RPMI8226 (cell line): ENCODE data around the gene KDM8.

Experiments used
- DNase-seq: peaks from one replicate; pipeline ENCODE4 v3.0.0-alpha.2; 2015

KDM8 gene

DNA sequence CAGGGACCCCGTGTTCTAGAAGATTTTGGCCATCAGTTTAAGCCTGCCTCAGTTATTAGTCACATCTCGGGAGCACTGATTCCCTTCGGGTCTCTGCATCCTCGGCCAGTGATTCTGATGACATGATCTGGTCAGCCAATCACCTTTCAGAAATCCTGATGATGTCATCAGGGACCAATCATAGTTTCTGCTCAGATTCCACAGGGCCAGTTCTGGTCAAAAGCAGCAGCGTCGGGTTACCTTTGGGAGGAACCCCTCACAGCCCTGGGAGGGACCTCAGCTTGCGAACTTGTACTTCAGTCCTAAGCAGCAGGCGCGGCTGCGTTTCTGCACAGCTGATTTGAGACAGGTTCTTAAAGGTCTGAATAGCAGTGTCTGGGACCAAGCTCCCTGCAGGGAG is 13.9 kb downstream of the KDM8 start:
- no peak for DNase-seq

DNA sequence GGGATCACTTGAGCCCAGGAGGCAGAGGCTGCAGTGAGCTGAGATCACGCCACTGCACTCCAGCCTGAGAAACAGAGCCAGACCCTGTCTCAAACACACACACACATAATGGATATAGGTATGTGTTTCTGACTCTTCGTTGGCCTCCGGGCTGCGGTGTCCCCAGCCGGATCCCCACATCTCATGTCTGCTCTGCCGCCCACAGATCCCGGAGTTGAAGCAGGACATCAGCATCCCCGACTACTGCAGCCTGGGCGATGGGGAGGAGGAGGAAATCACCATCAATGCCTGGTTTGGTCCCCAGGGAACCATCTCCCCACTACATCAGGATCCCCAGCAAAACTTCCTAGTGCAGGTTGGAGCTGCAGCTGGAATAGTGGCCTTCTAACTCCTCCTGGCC is 15.4 kb downstream of the KDM8 start:
- DNase-seq: no peak

DNA sequence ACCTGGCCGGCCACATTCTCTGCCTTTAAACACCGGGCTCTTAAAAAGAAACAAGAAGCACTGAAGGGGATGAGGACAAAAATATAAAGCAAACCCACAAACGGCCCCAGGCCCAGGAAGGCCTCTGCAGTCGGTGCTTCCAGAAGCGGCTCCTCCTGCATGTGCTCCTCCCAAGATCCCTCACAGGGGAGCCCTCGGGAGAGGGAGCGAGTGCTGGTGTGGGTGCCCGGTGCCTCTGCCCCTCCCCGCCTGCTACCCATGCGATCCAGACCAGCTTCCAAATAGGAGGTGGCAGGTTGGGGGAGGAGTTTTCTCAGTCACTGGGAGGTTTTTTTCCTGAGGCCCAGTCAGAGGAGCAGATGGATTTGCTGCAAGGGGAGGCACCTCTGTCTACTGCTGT is 15.8 kb downstream of the KDM8 start:
- DNase-seq: no peak

DNA sequence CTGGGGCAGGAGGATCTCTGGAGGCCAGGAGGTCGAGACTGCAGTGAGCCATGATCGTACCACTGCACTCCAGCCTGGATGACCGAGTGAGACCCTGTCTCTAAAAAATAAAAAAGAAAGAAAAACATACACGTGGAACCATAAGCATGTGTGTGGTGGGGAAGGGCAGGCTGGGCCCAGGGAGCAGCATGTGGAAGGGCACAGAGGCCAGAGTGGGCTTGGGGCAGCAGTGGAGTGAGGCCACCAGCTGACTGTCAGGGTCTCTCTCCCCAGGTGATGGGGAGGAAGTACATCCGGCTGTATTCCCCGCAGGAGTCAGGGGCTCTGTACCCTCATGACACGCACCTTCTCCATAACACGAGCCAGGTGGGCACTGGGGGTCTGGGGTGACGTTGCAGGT is 16.8 kb downstream of the KDM8 start:
- no peak for DNase-seq

DNA sequence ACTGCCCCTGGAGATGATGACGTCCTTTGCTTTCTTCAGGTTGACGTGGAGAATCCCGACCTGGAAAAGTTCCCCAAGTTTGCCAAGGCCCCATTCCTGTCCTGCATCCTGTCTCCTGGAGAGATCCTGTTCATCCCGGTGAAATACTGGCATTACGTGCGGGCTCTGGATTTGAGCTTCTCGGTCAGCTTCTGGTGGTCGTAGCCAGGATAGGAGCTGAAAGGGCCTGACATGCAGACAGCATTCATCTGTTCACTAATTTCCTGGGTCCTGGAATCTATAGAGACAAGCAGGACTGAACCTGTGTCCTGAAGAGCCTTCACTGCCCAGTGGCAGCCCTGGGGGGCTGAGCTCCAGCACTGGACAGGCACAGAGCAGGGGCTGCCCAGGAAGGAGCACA is 17.2 kb downstream of the KDM8 start:
- DNase-seq: no peak

DNA sequence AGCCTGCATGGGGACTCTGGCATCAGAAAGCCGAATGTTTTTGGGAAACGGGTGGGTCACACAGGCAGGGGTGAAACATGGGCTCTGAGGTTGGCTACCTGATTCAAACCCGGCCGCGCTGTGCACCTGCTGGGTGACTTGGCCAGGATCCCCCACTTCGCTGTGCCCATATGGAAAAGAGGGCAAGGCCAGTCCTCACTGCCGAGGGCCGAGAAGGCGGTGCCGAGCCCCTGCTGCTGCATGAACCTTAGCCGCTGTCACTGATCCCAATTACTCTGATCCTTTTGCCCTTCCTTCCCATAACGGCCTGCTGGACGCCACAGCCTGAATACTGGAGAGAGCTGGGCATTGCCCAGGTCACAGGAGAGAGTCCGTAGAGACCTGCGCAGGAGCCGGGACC is 17.7 kb downstream of the KDM8 start:
- no peak for DNase-seq

DNA sequence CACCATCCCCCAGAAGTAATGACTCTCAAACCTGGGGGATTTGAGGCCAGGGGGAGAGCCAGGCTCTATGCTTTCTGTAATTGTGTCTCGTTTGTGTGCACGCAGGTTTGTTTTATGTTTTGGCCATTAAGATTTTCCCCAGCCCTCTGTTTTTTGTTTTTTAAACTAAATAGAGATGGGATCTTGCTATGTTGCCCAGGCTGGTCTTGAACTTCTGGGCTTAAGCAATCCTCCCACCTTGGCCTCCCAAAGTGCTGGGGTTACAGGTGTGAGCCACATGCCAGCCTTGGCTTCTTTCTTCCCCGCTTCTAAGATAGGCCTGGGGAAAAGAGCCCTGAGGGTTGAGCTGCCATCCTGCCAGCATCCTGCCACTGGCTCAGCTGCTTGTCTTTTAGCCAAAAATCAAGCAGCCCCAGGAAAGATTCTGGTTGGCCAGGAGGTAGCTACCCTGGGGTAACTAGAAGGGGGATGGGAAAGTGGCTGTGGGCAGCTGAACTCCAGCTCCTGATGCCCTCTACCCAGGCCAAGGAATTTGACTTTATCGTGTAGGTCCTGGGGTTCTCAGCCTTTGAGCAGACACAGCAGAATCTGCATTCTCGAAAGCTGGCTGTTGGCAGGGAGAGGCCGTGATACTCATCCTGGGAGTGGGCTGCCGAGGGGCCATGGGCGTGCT is 18.4 kb downstream of the KDM8 start:
- DNase-seq: no peak

DNA sequence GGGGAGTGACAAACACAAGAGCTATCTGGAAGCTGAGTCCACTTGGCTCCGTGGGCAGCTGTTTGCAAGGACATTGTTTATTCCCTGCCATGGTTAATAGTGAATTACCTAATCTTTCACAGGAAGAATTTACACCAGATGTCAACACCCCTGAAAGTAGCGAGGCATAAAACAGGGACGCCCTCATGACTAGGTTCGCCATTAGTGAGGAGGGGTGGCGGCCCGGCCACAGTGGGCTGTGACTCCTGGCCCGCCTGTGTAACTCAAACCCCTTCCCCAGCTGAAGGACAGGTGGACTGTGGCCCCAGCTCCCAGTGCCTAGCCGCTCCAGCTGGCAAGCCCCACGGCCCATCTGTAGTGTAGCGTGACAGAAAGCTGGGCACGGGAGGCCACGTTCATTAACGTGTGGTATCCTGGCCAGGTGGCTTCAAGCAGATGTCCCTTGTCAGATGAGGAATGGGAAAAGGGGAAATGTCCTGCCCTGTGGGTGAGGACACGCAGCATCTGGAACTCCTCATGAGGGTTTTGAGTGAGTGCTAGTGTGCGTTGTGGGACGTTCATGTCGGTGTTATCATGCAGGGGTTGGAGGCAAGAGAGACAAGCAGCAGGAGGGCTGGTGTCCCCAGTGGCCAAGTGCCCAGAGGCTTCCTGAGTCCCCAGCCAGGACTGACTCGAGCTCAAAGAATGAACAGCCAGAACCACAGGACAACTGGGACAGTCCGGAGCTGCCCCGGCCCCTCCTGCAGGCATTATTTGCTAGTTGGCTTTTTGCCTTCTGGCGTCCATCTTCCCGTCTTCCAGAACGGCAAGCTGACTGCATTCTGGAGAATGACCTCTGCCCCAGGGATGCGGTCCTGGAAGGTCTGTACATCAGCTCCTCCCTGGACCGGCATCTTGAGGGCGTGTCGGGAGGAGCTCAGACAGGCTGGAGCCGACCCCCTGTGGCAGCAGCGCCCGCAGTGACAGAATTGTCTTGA is 19.2 kb downstream of the KDM8 start:
- DNase-seq: no peak

DNA sequence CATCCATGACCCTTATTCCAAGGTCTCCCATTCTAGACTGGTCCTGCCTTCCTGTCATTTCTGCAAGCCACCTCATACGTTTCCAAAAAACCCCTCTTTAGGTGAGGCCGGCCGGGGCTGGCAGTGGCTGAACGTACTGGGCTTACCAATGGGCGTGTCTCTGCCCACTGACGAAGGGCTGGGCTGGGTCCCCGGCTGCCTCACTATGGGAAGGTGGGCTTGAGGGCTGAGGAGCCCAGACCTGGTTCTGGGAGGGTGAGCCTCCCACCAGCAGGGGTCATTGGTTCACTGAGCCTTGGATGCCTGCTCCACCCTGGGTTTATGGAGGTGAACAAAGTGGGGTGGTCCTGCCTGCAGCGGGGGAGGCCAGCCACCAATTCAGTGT is 19.9 kb downstream of the KDM8 start:
- DNase-seq: no peak

DNA sequence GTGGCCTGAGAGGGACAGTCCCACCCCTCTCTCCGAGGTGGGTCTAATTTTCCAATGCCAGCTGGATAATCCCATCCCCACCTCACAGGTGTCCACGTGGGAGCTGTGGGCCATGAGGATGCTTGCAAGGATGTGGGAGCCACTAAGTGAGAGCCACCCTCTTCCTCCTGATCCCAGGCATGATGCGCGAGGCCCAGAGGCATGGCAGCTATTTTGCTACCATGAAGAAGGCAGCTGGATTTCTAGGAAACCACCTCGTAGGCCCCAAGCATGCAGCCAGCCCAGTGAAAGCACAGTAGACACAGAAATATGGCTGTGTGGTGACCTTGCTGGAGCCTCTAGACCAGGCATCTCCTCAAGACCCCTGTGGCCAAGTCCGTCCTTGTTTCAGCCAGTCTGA is 20.4 kb downstream of the KDM8 start:
- no peak for DNase-seq

DNA sequence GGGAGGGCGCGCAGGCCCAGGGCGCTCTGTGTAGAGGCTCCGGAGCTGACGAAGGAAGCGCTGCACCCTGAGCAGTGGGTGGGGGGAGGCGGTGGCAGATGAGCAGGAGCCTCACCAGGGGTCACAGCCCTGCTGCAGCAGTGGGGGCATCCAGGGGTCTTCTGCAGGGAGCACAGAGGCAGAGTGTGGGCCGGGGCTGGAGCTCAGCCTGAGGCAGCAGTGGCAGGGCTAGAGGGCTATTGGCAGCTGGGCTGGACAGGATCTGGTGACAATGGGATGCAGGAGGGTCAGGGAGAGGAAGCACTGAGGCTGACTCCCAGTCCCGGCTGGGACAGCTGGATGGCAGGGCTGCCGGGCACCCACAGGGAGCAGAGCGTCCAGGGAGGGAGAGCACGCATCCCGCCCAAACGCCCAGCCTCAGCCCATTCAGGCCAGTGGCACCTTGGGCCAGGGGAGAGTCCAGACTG is 21.0 kb downstream of the KDM8 start:
- no peak for DNase-seq

DNA sequence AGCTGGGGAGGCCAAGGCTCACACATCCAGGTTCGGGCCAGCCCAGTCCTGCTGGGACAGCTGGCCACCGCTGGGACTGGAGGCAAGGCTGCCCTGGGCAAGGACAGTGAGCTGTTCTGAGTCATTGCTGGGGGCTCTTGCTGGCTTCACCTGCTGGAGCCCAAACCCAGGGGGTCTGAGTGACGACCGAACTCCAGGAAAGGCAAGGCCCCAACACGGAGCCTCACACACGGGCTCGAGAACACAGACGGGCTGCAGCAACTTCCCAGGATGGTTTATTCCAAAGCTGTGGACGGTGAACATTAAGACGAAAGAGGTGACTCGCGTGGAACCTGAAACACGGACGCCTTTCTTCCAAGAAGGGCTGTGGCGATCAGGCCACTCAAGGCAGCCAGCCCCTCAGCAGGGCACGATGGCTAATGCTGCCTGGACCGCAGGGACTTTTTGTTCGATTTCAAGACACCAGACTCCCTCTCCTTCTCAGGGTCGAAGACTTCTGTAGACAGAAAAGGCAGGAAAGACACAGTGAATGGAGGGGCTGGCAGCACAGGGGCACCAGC is 21.5 kb downstream of the KDM8 start:
- DNase-seq: no peak

DNA sequence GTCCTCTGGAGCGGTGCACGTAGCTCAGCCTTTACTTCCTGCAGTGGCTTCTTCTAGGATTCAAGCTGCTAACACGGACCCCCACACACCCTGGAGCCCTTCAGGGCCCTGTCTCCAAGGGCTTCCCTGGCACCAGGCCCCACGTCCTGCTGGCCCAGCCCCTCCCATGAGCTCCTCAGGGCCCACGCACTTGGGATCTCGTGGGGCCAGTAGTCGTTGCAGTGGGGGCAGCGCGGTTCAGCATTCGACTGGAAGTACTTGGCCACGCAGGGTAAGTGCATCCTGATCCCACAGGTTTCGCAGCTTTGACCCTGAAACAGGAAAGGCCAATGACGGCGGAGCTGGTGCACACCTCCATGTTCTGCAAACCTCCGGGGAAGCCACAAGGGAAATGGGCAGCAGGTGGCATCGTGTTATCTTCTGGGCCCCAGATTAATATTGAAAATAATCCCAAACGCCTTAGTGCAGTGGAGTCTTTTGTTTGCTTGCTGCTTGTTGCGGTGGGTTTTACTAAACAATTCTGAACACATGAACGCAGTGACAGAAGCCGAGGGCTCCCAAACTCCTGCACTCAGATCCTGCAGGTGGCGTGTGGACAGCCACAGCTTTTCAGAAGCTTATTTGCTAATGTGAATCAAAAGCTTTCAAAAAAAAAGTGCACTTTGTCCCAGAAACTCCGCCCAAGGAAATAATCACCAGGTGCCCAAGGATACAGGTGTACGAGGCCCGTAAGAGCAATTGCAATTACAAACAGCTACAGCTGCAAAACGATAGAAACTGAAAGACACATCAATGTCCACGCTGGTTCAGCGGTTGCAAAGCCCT is 22.4 kb downstream of the KDM8 start:
- peak; percentile 95 for DNase-seq

DNA sequence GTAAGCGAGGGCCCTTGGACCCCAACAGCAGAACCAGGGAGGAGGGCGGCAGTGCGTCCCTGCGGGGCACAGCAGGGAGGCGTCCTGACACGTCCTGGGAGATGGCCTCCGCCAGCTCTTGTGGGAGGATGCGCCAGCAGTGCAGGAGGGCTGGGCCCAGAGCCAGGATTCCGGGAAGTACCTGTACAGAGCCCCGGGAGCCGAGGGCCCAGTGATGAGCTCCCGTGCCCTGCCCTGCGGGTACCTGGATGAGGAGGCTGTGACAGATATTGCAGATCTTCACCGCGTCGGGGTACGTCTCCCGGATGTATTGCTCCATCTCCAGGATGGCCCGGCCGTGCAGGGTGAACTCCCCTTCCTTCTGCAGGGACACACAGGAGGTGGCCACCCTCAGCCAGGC is 23.1 kb downstream of the KDM8 start:
- DNase-seq: peak; percentile 85

DNA sequence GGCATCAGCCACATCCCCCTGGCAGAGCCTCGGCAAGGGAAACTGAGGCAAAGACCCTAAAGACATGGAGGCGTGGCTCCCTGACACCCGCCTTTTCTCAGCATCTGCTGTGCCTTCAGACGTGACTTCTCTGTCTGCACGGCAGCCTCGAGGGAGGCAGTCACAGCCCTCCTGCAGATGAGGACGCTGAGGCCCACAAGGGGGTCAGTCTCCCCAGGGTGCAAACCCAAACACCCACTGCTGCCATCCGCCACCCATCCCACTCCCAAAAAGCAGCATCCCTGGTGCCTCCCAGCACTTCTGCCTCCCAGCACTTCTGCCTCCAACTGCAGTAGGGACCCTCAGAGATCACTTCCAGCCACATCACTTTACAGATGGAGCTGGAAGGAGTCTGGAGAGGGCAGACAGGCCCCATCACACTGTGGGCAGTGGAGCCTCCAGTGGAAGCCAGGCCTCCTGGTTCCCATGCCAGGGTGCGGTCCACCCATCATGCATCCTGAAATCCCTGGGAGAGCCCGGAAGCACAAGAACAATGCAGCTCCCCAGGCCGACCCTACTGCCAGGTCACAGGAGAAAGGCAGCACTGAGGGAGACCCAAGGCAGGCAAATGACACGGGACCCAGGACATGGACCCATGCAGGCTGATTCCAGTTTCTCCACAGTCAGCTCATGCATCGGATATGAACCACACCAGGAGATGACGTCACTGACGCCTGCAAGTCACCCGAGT is 23.8 kb downstream of the KDM8 start:
- no peak for DNase-seq

DNA sequence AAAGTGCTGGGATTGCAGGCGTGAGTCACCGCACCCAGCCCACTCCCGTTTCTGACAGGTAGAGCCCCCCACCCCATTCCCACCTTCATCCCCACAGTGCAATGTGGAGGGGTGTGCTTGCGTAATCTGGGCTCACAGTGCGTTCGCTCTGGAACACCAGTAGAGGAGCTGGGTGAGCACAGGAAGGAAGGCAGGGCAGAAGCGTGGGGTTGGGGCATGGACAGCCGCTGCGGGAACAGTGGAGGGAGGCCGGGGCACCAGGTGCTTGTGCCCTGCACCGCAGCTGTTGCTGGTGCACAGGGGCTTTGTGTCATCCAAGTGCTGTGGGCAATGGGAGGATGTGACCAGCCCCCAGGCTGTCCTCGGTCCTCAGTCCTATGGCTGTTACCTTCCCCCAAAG is 24.7 kb downstream of the KDM8 start:
- DNase-seq: no peak

DNA sequence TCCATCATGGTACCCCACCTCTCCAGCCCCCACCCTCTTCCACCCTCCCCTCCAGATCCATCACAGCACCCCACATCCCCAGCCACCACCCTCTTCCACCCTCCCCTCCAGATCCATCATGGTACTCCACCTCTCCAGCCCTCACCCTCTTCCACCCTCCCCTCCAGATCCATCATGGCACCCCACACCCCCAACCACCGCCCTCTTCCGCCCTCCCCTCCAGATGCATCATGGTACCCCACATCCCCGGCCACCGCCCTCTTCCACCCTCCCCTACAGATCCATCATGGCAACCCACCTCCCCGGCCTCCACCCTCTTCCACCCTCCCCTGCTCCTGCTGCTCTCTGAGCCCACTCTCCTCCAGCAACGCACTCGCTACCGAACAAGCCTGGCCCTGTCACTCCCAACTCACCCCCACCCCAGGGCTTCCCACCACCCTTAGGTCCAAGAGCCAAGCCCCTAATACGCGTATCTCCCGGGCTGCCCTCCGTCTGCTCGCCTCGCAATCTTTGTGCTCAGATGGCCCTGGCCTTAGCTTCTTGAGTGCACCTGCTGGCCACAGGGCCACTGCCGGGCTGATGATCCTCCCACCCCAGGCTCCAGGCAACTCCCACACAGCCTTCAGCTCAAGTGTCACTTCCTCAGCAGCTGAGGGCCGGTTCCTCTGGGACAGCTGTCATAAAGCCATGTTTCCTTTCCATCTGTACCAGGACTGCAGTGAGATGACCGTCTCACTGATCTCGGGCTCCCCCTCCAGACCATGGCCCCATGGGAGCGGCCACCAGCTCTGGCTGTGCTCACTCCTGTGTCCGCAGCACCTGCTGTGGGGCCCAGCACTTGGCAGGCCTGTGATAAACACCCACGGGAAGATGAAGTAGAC is 25.5 kb downstream of the KDM8 start:
- DNase-seq: no peak

DNA sequence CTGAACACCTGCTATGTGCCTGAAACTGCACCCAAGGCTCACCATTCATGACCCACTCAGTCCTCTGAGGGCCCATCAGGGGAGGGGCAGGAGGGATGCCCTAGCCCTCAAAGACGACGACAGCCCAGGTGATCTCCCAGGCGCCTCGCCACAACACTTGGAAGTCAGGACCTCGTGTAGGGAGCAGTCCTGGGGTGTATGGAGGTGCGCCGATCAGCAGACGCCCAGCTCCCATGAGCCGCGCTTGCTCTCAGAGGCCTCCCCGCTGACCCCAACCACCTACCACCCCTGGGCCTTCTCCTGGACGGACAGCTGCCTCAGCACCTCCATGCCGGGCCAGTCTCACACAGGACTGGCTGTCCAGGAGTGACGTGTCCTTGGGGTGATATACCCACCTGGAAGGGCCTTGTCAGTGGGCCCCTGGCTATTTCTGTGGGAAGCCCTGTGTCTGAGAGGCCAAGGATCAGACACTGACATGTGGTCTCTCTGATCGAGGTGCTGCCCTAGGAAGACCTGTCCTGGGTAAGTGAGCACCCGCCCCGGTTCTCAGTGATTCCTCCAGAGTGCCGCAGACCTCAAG is 26.7 kb downstream of the KDM8 start:
- DNase-seq: no peak

DNA sequence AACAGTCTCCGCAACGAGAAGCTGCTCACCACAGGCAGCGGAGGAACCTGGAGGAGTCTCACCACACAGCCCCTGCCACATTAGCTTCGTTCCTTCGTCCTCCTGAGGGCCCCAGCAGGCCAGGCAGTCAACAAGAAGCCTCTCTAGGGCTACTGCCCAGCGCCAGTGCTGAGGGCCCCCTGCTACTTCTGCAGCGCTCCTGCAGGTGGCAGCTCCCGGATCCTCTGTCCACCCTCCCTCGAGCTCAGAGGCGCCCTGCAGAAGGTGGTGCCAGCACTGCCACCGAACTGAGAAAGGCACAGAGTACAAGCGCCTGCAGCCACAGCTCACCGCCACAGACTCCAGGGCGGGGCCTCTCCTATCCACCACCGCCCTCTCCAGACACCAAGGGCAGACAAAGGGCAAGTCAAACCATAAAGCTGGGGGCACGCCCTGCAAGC is 27.3 kb downstream of the KDM8 start:
- DNase-seq: peak; percentile 58

DNA sequence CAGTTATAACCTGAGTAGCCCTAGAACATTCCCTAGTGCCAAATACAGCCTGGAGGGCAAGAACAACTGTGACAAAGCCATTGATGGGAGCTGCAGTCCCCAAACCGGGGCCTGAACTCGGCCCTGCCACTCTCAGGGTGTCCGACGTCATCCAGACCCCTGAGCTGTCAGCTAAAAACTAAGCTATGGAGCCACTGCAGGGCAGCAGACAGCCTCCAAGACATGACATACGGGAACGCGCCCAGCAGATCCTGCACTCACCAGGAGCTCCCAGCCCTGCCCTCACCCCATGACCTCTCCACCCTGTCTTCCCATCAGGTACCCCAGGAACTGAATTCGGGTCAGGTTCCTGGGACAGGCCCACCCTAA is 28.4 kb downstream of the KDM8 start:
- DNase-seq: no peak
